Activated CD8-positive, alpha-beta memory T cell treated with anti-CD3 and anti-CD28 coated beads, Interleukin-2, amount 50 U/mL, for 4 hours (primary cell): ENCODE results near the gene CD46.

ENCODE experiments used
- DNase-seq: peaks from one replicate; pipeline ENCODE4 v3.0.0-alpha.2; 2020

Gene CD46

GRCh38 chr1:207817778-207818751 is 66.2 kb downstream of the CD46 start:
- no peak for DNase-seq

GRCh38 chr1:207818971-207819451 is 67.2 kb downstream of the CD46 start:
- DNase-seq = no peak

- no peak for DNase-seq
Measured at GRCh38 chr1:207820568-207821463, 69.0 kb downstream of the CD46 start.

- no peak for DNase-seq
Measured at GRCh38 chr1:207821464-207822045, 69.7 kb downstream of the CD46 start.

- DNase-seq = no peak
Measured at GRCh38 chr1:207822124-207822601, 70.3 kb downstream of the CD46 start.

GRCh38 chr1:207822602-207823451 is 71.0 kb downstream of the CD46 start:
- peak; percentile 67 for DNase-seq

GRCh38 chr1:207823531-207823879 is 71.7 kb downstream of the CD46 start:
- DNase-seq = no peak

GRCh38 chr1:207823880-207824566 is 72.2 kb downstream of the CD46 start:
- peak; percentile 62 for DNase-seq

- DNase-seq = no peak
Measured at GRCh38 chr1:207824691-207825408, 73.0 kb downstream of the CD46 start.

- DNase-seq = no peak
Measured at GRCh38 chr1:207825409-207825695, 73.5 kb downstream of the CD46 start.

GRCh38 chr1:207825719-207826556 is 74.1 kb downstream of the CD46 start:
- peak; percentile 81 for DNase-seq

GRCh38 chr1:207826557-207827487 is 75.0 kb downstream of the CD46 start:
- no peak for DNase-seq

- DNase-seq = no peak
Measured at GRCh38 chr1:207827488-207827830, 75.6 kb downstream of the CD46 start.

- DNase-seq = no peak
Measured at GRCh38 chr1:207828046-207828445, 76.2 kb downstream of the CD46 start.

GRCh38 chr1:207828485-207829158 is 76.8 kb downstream of the CD46 start:
- DNase-seq = peak; percentile 62

- DNase-seq = no peak
Measured at GRCh38 chr1:207829576-207829975, 77.7 kb downstream of the CD46 start.

- DNase-seq = no peak
Measured at GRCh38 chr1:207830788-207831187, 78.9 kb downstream of the CD46 start.
